ENCODE data around the gene RPS29. TPM values are rescaled to one million over a fixed set of nuclear protein-coding genes. Genes with fewer than 3 reads are reported as not detected.

Gene RPS29
- total RNA-seq, 1 donor from 2014 or later, result 2,033 TPM

DNA sequence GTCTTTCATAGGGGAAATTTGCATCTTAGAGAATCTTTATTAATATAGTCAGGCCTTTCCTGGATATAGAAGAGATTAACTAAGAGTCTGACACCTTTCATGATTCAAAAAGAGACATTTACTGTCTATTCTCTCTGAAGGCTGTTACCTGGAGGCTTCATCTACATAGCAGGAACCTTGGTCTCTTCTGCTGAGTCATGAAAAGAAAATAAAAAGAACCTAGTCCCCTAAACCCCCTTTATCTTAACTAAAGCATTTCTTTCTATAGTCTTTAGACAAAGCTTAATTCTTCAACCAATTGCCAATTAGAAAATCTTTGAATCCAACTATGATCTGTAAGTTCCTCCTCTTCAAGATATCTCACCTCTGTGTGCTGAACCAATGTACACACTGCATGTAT, 33.1 kb downstream of the RPS29 start:
- intact Hi-C loops (cut with micrococcal nuclease), result no loop called here

DNA sequence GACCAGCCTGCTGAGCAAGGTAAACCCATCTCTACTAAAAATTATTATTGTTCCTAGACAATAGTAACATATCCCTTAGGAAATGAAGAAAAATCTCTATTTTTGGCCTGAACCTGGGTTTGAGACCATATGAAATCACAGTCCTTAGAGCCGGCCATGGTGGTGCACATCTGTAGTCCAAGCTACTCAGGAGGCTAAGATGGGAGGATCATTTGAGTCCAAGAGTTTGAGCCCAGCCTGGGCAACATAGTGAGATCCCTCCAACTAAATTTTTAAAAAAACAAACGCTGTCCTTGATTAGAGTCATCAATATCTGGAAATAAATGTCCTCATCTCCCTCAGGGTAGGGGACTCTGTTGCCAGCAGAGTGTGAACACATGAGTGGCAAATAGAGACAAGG, 34.6 kb downstream of the RPS29 start:
- intact Hi-C loops (cut with micrococcal nuclease), result no loop called here

DNA sequence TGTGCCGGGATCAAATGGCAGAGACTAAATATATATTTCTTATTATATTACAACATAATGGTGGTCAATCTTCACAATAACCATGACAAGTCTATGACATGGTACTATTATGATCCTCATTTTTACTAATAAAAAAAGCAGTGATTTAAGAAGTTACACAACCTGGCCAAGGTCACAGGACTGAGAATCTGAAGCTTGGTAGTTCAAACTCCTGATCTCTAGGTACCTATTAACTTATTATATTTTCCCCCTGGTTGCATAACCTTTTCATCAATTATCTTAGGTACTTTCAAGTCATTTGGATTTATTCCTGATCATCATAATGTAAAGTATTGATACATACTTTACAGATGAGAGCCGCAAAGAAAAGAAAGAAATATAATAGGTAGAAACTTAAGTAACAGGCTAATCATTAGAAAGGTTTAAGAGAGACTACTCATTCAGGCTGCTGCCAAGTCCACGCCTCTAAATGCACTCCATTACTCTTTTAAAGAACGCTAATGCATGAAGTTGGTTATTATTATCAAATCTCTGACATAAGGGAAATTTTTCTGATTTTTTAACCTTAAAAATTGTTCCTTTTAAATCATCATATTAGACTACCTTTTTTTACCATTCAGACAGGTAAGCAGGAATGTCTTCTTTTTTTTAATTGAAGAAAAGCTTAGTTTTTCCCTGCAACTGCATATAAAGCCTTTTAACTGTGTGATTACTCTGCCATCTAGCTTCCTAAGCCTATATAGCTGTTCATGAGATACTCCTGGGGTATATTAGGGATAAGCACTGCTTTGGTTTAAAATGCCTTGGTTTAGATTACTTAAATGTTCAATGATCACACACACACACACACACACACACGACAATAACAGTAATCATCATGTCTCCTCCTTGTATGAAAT, 35.6 kb downstream of the RPS29 start:
- intact Hi-C loops (cut with micrococcal nuclease), result no loop called here

DNA sequence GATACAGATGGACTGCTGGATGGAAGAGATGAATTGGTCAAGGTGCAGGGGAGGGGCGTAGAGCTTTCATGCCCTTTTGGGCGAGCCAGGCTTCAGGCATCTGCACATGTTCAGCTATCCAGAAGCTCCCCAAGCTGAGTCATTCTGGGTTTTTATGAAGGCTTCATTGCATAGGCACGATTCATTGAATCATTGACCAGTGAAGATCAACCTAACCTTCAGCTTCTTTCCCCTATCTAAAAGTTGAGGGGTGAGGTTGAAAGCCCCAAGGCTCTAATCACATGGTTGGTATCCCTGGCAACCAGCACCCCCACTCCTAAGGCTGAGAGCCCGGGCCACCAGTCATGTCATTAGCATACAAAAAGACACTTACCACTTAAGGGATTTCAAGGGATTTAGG, 36.3 kb downstream of the RPS29 start:
- intact Hi-C loops (cut with micrococcal nuclease), result no loop called here

DNA sequence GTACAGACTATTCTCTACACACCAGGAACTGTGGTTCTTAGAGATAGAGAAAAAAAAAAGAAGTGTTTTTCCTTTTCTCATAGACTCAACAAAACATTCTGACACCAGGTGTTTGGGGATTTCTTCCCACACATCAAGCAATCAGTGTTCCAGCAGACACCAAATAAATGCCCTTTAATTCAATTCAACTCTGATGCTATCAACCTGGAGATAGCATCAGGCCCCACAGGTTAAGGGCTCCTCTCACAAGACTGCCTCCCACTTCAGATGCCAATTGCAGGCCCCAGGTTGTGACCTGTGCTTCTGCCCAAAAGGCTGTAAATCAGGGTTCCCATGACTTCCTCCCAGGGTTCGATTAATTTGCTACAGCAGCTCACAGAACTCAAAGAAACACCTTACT, 36.7 kb downstream of the RPS29 start:
- intact Hi-C loops (cut with micrococcal nuclease), result no loop called here

DNA sequence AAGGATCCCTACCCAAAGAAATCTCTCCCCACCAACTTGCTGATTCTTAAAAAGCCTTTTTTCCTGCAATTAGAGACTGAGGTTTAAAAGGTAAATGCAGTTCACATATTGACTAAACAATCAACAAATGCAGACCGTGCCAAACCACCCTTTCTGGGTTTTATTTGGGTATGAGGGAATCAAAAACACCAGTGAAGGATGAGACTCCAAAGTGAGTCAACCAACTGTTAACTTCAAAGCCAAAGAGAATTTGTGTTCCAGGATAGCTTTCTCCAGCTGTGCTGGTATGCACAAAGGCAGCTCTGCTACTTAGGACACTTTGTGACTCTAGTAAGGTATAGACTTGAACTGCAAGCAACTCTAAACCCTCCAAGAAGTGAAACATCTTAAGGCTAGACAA, 39.4 kb downstream of the RPS29 start:
- intact Hi-C loops (cut with micrococcal nuclease), result no loop called here

DNA sequence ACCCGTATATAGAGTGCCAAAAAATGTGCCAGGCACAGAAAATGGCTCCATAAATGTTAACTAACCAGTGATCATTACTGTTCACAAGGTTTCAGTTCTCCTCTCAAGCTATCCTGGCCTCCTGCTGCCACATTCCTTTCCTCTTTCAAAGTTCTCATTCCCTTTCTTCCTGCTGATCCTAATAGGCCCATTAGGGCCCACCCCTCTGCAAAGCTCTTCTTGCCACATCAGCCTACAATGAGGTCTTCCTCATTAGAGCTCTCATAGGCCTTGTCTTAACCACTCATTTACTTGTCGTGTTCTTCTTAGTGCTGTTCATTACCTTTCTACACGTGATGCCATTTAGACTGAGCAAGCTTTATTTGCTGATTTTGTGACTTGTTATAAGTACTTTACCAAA, 40.5 kb downstream of the RPS29 start:
- intact Hi-C loops (cut with micrococcal nuclease), result no loop called here

DNA sequence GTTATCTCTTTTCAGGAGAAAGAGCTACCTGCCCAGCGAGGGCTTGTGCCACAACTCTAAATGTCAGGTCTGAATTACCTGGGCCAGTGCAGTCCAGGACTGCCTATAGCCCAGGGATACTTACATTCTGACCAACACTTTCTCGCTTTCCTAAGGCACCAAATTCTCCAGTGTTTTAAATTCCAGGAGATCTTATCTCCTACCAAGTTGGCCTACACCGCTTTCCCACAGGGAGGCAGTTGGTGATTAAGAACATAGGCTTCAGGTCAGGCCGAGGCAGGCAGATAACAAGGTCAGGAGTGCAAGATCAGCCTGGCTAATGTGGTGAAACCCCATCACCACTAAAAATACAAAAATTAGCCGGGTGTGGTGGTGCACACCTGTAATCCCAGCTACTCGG, 41.1 kb downstream of the RPS29 start:
- intact Hi-C loops (cut with micrococcal nuclease), result no loop called here

DNA sequence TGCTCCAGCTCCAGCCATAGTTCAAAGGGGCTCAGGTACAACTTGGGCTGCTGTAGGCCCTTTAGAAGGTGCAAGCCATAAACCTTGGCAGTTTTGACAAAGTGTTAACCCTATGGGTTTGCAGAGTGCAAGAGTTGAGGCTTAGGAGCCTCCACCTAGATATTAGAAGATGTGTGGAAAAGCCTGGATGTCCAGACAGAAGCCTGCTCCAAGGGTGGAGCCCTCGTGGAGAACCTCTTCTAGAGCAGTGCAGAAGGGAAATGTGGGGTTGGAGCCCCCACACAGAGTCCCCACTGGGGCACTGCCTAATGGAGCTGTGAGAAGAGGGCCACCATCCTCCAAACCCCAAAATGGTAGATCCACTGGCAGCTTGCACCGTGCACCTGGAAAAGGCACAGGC, 45.1 kb downstream of the RPS29 start:
- intact Hi-C loops (cut with micrococcal nuclease), result no loop called here

DNA sequence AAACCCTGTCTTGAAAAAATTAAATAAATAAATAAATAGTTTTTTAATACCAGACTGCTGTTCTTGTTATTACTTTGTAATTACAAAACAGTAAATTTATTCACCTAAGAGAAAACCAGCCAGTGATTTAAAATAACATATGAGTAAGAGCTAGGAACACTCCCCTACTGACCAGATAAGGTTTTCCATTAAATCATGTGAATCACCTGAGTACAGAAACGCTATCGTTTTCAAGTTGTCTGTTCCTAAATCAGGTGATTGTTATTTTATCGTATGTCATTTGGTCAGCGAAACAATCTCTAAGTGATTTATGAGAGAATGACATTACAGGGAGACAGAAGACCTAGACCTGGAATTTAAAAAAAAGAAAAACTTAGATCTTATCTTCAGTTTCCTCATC, 47.3 kb downstream of the RPS29 start:
- intact Hi-C loops (cut with micrococcal nuclease), result no loop called here

Other genes with a start within 250 kb of the RPS29 start
- gene LRR1, start 12.6 kb upstream of the RPS29 start, total RNA-seq, result 48.4 and 48.7 TPM in 2 replicates
- gene RPL36AL, start 34.2 kb upstream of the RPS29 start, total RNA-seq, result 222 and 225 TPM in 2 replicates
- gene MGAT2, start 34.4 kb upstream of the RPS29 start, total RNA-seq, result 69.2 and 70.0 TPM in 2 replicates
- gene DNAAF2, start 48.9 kb upstream of the RPS29 start, total RNA-seq, result 6.3 and 6.6 TPM in 2 replicates
- 32.7 and 33.9 TPM in 2 replicates for gene POLE2, start 101.8 kb upstream of the RPS29 start, total RNA-seq
- 1.1 and 1.5 TPM in 2 replicates for gene KLHDC1, start 106.7 kb upstream of the RPS29 start, total RNA-seq
- gene KLHDC2, start 181.8 kb upstream of the RPS29 start, total RNA-seq, result 29.6 and 30.6 TPM in 2 replicates